Measurements from ENCODE around the gene MPRIP.

DNA sequence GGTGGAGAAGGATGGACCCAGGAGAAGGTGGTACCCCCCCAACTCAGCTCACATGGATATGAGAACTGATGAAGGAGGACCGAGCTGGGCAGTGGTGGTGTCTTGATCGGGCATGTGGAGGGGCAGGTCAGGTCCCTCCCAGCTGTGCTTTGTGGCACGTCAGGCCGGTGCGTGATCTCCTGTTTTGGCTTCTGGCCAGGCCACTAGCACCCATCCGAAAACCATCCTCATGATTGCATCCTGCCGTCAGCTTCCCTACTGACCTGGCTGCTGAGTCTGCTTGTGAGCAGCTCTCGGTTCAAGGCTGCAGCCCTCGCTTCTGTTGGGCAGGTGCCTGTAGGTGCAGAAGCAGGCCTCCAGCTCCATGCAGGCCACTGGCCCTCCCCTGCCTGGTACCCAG lies 110.8 kb downstream of the MPRIP start:
- TF ChIP-seq, protein P1, sequence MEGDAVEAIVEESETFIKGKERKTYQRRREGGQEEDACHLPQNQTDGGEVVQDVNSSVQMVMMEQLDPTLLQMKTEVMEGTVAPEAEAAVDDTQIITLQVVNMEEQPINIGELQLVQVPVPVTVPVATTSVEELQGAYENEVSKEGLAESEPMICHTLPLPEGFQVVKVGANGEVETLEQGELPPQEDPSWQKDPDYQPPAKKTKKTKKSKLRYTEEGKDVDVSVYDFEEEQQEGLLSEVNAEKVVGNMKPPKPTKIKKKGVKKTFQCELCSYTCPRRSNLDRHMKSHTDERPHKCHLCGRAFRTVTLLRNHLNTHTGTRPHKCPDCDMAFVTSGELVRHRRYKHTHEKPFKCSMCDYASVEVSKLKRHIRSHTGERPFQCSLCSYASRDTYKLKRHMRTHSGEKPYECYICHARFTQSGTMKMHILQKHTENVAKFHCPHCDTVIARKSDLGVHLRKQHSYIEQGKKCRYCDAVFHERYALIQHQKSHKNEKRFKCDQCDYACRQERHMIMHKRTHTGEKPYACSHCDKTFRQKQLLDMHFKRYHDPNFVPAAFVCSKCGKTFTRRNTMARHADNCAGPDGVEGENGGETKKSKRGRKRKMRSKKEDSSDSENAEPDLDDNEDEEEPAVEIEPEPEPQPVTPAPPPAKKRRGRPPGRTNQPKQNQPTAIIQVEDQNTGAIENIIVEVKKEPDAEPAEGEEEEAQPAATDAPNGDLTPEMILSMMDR (IDR thresholded peaks at IDR 0.05): no peak
- TF ChIP-seq POLR2A (IDR thresholded peaks at IDR 0.05): no peak

Data from sigmoid colon (tissue), 3 donors.